Endothelial cell of umbilical vein (primary cell): ENCODE data around the gene ZNF57. TPM values are rescaled to one million over a fixed set of nuclear protein-coding genes. Genes with fewer than 3 reads are reported as not detected.

ENCODE experiments used
- BruUV-seq: library from RNA; stranded (reverse); fragments of 400-500 nt; replicated peaks from 2 replicates; lab custom pipeline; 2021; lab: Mats Ljungman, UMichigan
- CTCF ChIA-PET: fragments of 300-600, 350-600 bp; sonication (Branson Sonifier 250); formaldehyde crosslinking; loops from one replicate; lab custom pipeline; 2021; ENCODE audit warnings: antibody characterized with exemption, inconsistent platforms; lab: Charles Lee
- POLR2A ChIA-PET: fragments of 300-600, 350-600 bp; sonication (Branson Sonifier 250); formaldehyde crosslinking; loops from one replicate; lab custom pipeline; 2021; ENCODE audit warnings: antibody characterized with exemption, inconsistent platforms; lab: Charles Lee
- DNase-seq: peaks from one replicate; pipeline ENCODE4 v3.0.0-alpha.2; 2011; ENCODE audit warnings: low read depth, low spot score
- FAIRE-seq: peaks from 2 replicates; lab custom pipeline; 2011; peaks lifted over from hg19 to GRCh38; lab: Jason Lieb, UNC
- H2AFZ ChIP-seq: 2 replicates; pipeline ENCODE4 v1.6.0; 2012; ENCODE audit warnings: low read depth, low read length, control low read depth, inconsistent platforms
- H3K27ac ChIP-seq: 2 replicates; pipeline ENCODE4 v1.5.1; 2011; ENCODE audit warnings: low read depth, mild to moderate bottlenecking, control low read depth, low read length, moderate library complexity; ENCODE audit not compliant: insufficient read depth
- H3K27me3 ChIP-seq, 2 experiments: 2 replicates each; pipeline versions ENCODE4 v1.6.0 to v1.6.1; 2011; ENCODE audit warnings: low read length in 2 of 2, mixed read lengths in 1 of 2; ENCODE audit not compliant: control insufficient read depth in 2 of 2, insufficient read depth in 2 of 2
- H3K36me3 ChIP-seq, 2 experiments: 2 replicates in 1 of 2; 3 replicates in 1 of 2; pipeline ENCODE4 v1.5.1; 2011; ENCODE audit warnings: low read length in 2 of 2, mild to moderate bottlenecking in 1 of 2, moderate library complexity in 1 of 2; ENCODE audit not compliant: control insufficient read depth in 2 of 2, insufficient read depth in 2 of 2; ENCODE audit errors: extremely low read depth in 1 of 2
- H3K4me1 ChIP-seq: 3 replicates; pipeline ENCODE4 v1.5.1; 2011; ENCODE audit warnings: mild to moderate bottlenecking, low read length; ENCODE audit not compliant: control insufficient read depth, insufficient read depth; ENCODE audit errors: extremely low read depth
- H3K4me2 ChIP-seq: 2 replicates; pipeline ENCODE4 v1.6.1; 2011; ENCODE audit warnings: low read length, control low read depth, mixed read lengths; ENCODE audit not compliant: insufficient read depth
- H3K4me3 ChIP-seq, 3 experiments: fragments of 200-600 bp in 1 of 3; sonication (generic), shearing (Covaris generic) in 1 of 3; replicated peaks in 1 of 3; 2 replicates each; pipeline ENCODE4 v1.5.1; 2011 to 2016; ENCODE audit warnings: control low read depth in 3 of 3, low read length in 3 of 3, mild to moderate bottlenecking in 2 of 3, inconsistent platforms in 1 of 3, low read depth in 1 of 3, moderate library complexity in 1 of 3; ENCODE audit not compliant: insufficient read depth in 1 of 3
- H3K79me2 ChIP-seq: 2 replicates; pipeline ENCODE4 v1.6.0; 2012; ENCODE audit warnings: low read length, inconsistent platforms; ENCODE audit not compliant: control insufficient read depth, insufficient read depth
- H3K9ac ChIP-seq: replicated peaks from 2 replicates; pipeline ENCODE3; 2011; ENCODE audit warnings: low read length, control low read depth; ENCODE audit not compliant: insufficient read depth; ENCODE audit errors: extremely low read depth
- H3K9me1 ChIP-seq: replicated peaks from 3 replicates; pipeline ENCODE4 v1.6.0; 2011; ENCODE audit warnings: mild to moderate bottlenecking, low read length; ENCODE audit not compliant: control insufficient read depth, insufficient read depth; ENCODE audit errors: extremely low read depth
- H3K9me3 ChIP-seq: replicated peaks from 2 replicates; pipeline ENCODE4 v1.5.1; 2012; ENCODE audit warnings: low read length, inconsistent platforms; ENCODE audit not compliant: control insufficient read depth, insufficient read depth
- H4K20me1 ChIP-seq: replicated peaks from 2 replicates; pipeline ENCODE3; 2011; ENCODE audit warnings: mild to moderate bottlenecking, low read length; ENCODE audit not compliant: control insufficient read depth, insufficient read depth; ENCODE audit errors: extremely low read depth
- EZH2 ChIP-seq: IDR thresholded peaks from 2 replicates; pipeline ENCODE4 v1.6.1; 2012; ENCODE audit warnings: borderline replicate concordance, low read depth, mild to moderate bottlenecking, moderate library complexity, low read length, inconsistent platforms; ENCODE audit not compliant: severe bottlenecking
- FOS ChIP-seq: IDR thresholded peaks from 2 replicates; pipeline ENCODE4 v1.6.1; 2011; ENCODE audit warnings: mild to moderate bottlenecking, low read length, moderate library complexity, borderline replicate concordance; ENCODE audit not compliant: insufficient read depth
- GATA2 ChIP-seq: IDR thresholded peaks from 2 replicates; pipeline ENCODE4 v1.7.0; 2011; ENCODE audit warnings: low read depth, mild to moderate bottlenecking, moderate library complexity, mixed read lengths, low read length; ENCODE audit not compliant: insufficient read length, insufficient read depth
- JUN ChIP-seq: IDR thresholded peaks from 2 replicates; pipeline ENCODE4 v1.6.1; 2011; ENCODE audit warnings: borderline replicate concordance, low read depth; ENCODE audit not compliant: insufficient read length, insufficient read depth
- MAX ChIP-seq: IDR thresholded peaks from 2 replicates; pipeline ENCODE4 v1.6.1; 2011; ENCODE audit not compliant: insufficient read depth, insufficient read length
- MYC ChIP-seq: IDR thresholded peaks from one replicate; pipeline ENCODE4 v1.6.1; 2011; ENCODE audit warnings: mild to moderate bottlenecking, low read depth, low read length
- POLR2A ChIP-seq: IDR thresholded peaks from 2 replicates; pipeline ENCODE4 v1.6.1; 2012; ENCODE audit warnings: low read depth, mild to moderate bottlenecking, control low read depth, low read length
- POLR2AphosphoS5 ChIP-seq: IDR thresholded peaks from 2 replicates; pipeline ENCODE4 v1.6.1; 2012; ENCODE audit warnings: low read depth, mild to moderate bottlenecking, control low read depth, low read length, moderate library complexity; ENCODE audit not compliant: insufficient read depth
- dilution Hi-C: fragments of 300-500 bp; cut with MboI; formaldehyde crosslinking; loops from one replicate; pipeline ENCODE4 v1.15.0; 2019; ENCODE audit warnings: low sequenced_read_pairs; ENCODE audit not compliant: extremely low pct_ligation_motif_present
- intact Hi-C: fragments of 100-400 bp; cut with micrococcal nuclease; formaldehyde crosslinking; loops from one replicate; pipeline ENCODE4 v1.10.0; 2022
- polyA plus RNA-seq, 4 experiments: library from polyadenylated mRNA; depleted of rRNA in 3 of 4; stranded (reverse) in 3 of 4; unstranded in 1 of 4; fragments of >200 nt; gene quantifications; 2 replicates each; pipeline versions ENCODE4 v1.2.1 to v1.2.3, GENCODE V29; 2011 to 2012; ENCODE audit warnings: missing spikeins in 1 of 4
- total RNA-seq: library from RNA; stranded (reverse); gene quantifications from 2 replicates; pipeline ENCODE4 v1.2.3, GENCODE V29; 2021
- TF ChIP-seq, protein P1 (sequence below), 2 donors: IDR thresholded peaks; 1 replicate in 1 of 2; 2 replicates in 1 of 2; pipeline ENCODE4 v1.5.1; 2011; ENCODE audit warnings: low read length in 2 of 2, mild to moderate bottlenecking in 2 of 2, moderate library complexity in 2 of 2, control low read depth in 1 of 2, inconsistent platforms in 1 of 2, low read depth in 1 of 2; ENCODE audit not compliant: insufficient read depth in 1 of 2; ENCODE audit errors: extremely low read depth in 1 of 2

ZNF57 gene
- total and polyA plus RNA-seq, 2 donors (not counting 3 experiments of a cell fraction or from before 2014, with no cell fraction given): 2.0 to 3.6 TPM

- Histone ChIP-seq H3K9me1 (no peaks in the 10 kb centered on the region), H3K36me3 (peaks cover 18 to 21% of the 10 kb centered on the region in 2 experiments), H4K20me1 (no peaks in the 10 kb centered on the region), H3K4me3 (no peak overlapping the region), H3K4me1 (peaks cover 9% of the 10 kb centered on the region), H3K4me2 (no peak overlapping the region), H3K27me3 (no peaks in the 10 kb centered on the region), H3K9ac (no peak overlapping the region), H3K79me2 (peaks cover 3% of the 10 kb centered on the region), H3K9me3 (peaks cover 23% of the 10 kb centered on the region), H2AFZ (no peak overlapping the region), H3K27ac (no peak overlapping the region)
- no peak for FAIRE-seq
- DNase-seq: no peak
- TF ChIP-seq POLR2A: no peak
- TF ChIP-seq EZH2: no peak
- no peak for TF ChIP-seq GATA2
- TF ChIP-seq POLR2AphosphoS5: no peak
- TF ChIP-seq MYC: no peak
- TF ChIP-seq, protein P1, sequence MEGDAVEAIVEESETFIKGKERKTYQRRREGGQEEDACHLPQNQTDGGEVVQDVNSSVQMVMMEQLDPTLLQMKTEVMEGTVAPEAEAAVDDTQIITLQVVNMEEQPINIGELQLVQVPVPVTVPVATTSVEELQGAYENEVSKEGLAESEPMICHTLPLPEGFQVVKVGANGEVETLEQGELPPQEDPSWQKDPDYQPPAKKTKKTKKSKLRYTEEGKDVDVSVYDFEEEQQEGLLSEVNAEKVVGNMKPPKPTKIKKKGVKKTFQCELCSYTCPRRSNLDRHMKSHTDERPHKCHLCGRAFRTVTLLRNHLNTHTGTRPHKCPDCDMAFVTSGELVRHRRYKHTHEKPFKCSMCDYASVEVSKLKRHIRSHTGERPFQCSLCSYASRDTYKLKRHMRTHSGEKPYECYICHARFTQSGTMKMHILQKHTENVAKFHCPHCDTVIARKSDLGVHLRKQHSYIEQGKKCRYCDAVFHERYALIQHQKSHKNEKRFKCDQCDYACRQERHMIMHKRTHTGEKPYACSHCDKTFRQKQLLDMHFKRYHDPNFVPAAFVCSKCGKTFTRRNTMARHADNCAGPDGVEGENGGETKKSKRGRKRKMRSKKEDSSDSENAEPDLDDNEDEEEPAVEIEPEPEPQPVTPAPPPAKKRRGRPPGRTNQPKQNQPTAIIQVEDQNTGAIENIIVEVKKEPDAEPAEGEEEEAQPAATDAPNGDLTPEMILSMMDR (IDR thresholded peaks at IDR 0.05; ENCODE audit: extremely low read depth in 1 of 2, insufficient read depth in 1 of 2, low read depth in 1 of 2, low read length in 2 of 2): no peak
- no peak for TF ChIP-seq JUN
- TF ChIP-seq MAX: no peak
- no peak for TF ChIP-seq FOS
- dilution Hi-C loops (no loop called here), intact Hi-C loops (no loop called here)
- BruUV-seq: no TSS peak
- POLR2A ChIA-PET: no interaction called here
- CTCF ChIA-PET: no interaction called here
Observed at GRCh38 chr19:2853015-2853606, 47.6 kb upstream of the ZNF57 start.
